Thyroid gland (tissue), 4 donors: ENCODE results near the gene ZKSCAN7.

Source experiments
- POLR2A ChIP-seq, 2 donors: fragments of 450-650 bp; IDR thresholded peaks; one replicate each; pipeline ENCODE4 v1.6.1; 2017; ENCODE audit warnings: antibody characterized with exemption in 2 of 2, mild to moderate bottlenecking in 2 of 2, moderate library complexity in 1 of 2
- TF ChIP-seq, protein P1 (sequence below), 6 experiments: fragments of 200-600 bp in 3 of 6; fragments of 450-650 bp in 3 of 6; sonication (generic) in 3 of 6; IDR thresholded peaks; one replicate each; pipeline ENCODE4 v1.5.1; 2016 to 2019; ENCODE audit warnings: antibody characterized with exemption in 6 of 6, mild to moderate bottlenecking in 2 of 6, inconsistent platforms in 1 of 6, moderate library complexity in 1 of 6

DNA sequence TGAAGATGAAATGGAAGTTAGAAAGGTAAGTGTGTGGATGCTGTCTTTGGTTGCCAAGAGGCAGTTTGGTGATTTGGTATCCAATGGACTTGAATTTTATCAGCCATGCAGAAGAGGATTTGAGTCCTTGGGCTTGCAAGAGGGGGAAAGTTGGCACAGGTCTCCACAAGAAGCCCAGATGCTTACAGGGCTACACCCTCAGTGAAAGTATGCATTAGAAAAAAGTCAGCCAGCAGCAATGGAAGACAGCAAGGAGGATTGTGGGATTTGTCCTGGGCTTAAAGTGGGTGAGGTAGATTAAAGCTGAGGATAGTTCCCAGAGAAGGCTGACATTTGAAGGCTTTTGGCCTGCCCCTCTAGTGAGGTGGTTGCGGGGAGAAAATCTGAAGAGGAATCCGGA lies 46.8 kb downstream of the ZKSCAN7 start:
- TF ChIP-seq, protein P1, sequence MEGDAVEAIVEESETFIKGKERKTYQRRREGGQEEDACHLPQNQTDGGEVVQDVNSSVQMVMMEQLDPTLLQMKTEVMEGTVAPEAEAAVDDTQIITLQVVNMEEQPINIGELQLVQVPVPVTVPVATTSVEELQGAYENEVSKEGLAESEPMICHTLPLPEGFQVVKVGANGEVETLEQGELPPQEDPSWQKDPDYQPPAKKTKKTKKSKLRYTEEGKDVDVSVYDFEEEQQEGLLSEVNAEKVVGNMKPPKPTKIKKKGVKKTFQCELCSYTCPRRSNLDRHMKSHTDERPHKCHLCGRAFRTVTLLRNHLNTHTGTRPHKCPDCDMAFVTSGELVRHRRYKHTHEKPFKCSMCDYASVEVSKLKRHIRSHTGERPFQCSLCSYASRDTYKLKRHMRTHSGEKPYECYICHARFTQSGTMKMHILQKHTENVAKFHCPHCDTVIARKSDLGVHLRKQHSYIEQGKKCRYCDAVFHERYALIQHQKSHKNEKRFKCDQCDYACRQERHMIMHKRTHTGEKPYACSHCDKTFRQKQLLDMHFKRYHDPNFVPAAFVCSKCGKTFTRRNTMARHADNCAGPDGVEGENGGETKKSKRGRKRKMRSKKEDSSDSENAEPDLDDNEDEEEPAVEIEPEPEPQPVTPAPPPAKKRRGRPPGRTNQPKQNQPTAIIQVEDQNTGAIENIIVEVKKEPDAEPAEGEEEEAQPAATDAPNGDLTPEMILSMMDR (IDR thresholded peaks at IDR 0.05): no peak
- no peak for TF ChIP-seq POLR2A (IDR thresholded peaks at IDR 0.05)
